PFSK-1 (cell line): ENCODE measurements around the gene LZTS2.

Experiments used
- FOXP2 ChIP-seq: optimal IDR thresholded peaks from 2 replicates; pipeline ENCODE3; 2011; ENCODE audit warnings: borderline replicate concordance, control low read depth, inconsistent platforms; ENCODE audit not compliant: insufficient read depth; ENCODE audit errors: extremely low read length, extremely low read depth
- POLR2AphosphoS5 ChIP-seq: IDR thresholded peaks from 2 replicates; pipeline ENCODE4 v1.6.1; 2012; ENCODE audit warnings: low read depth, mild to moderate bottlenecking, control low read depth, low read length, moderate library complexity
- REST ChIP-seq, 2 experiments: IDR thresholded peaks; 2 replicates each; pipeline versions ENCODE4 v1.6.1 to v1.8.0; 2011 to 2012; ENCODE audit warnings: low read depth in 2 of 2, low read length in 2 of 2, control low read depth in 1 of 2, inconsistent platforms in 1 of 2, mild to moderate bottlenecking in 1 of 2, moderate library complexity in 1 of 2; ENCODE audit not compliant: insufficient read depth in 1 of 2
- SIN3A ChIP-seq: IDR thresholded peaks from 2 replicates; pipeline ENCODE4 v1.6.1; 2012; ENCODE audit warnings: mild to moderate bottlenecking, low read length, moderate library complexity, borderline replicate concordance; ENCODE audit not compliant: insufficient read depth
- TAF1 ChIP-seq: IDR thresholded peaks from 2 replicates; pipeline ENCODE4 v1.6.1; 2012; ENCODE audit warnings: low read length, control low read depth, borderline replicate concordance; ENCODE audit not compliant: insufficient read depth

Gene LZTS2

GRCh38 chr10:101046332-101047238 lies 47.0 kb downstream of the LZTS2 start:
- no peak for TF ChIP-seq POLR2AphosphoS5
- TF ChIP-seq TAF1: no peak
- no peak for TF ChIP-seq SIN3A
- TF ChIP-seq FOXP2: no peak
- TF ChIP-seq REST (IDR thresholded peaks at IDR 0.05; ENCODE audit: insufficient read depth in 1 of 2, low read depth in 2 of 2, low read length in 2 of 2): no peak

- TF ChIP-seq REST (IDR thresholded peaks at IDR 0.05; ENCODE audit: insufficient read depth in 1 of 2, low read depth in 2 of 2, low read length in 2 of 2) (no peak), FOXP2 (no peak), SIN3A (no peak), TAF1 (no peak), POLR2AphosphoS5 (no peak)
These were observed 47.7 kb downstream of the LZTS2 start for GRCh38 chr10:101047268-101047667.

- TF ChIP-seq SIN3A (no peak), FOXP2 (no peak), TAF1 (no peak), POLR2AphosphoS5 (no peak), REST (IDR thresholded peaks at IDR 0.05; ENCODE audit: insufficient read depth in 1 of 2, low read depth in 2 of 2, low read length in 2 of 2) (no peak)
These were observed 48.6 kb downstream of the LZTS2 start for GRCh38 chr10:101047961-101048892.

GRCh38 chr10:101050208-101051069 lies 50.8 kb downstream of the LZTS2 start:
- no peak for TF ChIP-seq POLR2AphosphoS5

GRCh38 chr10:101052285-101052684 lies 52.7 kb downstream of the LZTS2 start:
- TF ChIP-seq FOXP2 (no peak), SIN3A (no peak), REST (IDR thresholded peaks at IDR 0.05; ENCODE audit: insufficient read depth in 1 of 2, low read depth in 2 of 2, low read length in 2 of 2) (no peak), POLR2AphosphoS5 (no peak), TAF1 (no peak)
